GM18502 (cell line): ENCODE data around the gene PPP1R7.

ENCODE experiments used
- ATAC-seq: cut with Tn5 transposase; IDR thresholded peaks from one replicate; pipeline ENCODE4 v1.9.1; 2021; ENCODE audit warnings: mild to moderate bottlenecking; ENCODE audit not compliant: unreplicated experiment, poor library complexity

The PPP1R7 gene

DNA sequence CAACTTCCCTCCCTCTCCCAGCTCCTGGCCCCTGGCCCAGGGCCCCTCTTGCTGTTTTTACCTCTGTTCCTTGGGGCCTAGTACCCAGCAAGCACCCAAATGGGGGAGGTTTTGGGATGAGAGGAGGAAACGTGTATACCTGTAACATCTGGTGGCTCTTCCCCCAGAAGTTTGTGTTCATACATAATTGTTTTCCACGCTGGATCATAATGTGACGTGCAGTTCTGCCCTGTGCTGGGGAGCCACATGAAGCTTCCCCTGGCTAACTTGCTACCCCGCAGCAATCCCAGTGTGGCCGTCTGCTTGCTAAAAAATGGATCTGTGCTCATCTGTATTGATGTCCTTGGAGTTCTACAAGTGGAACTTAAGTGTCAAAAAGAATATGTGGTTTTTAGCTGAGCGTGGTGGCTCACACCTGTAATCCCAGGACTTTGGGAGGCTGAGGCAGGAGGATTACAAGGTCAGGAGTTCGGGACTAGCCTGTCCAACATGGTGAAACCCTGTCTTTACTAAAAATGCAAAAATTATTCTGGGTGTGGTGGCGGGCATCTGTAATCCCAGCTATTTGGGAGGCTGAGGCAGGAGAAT, 74.7 kb downstream of the PPP1R7 start:
- no peak for ATAC-seq

DNA sequence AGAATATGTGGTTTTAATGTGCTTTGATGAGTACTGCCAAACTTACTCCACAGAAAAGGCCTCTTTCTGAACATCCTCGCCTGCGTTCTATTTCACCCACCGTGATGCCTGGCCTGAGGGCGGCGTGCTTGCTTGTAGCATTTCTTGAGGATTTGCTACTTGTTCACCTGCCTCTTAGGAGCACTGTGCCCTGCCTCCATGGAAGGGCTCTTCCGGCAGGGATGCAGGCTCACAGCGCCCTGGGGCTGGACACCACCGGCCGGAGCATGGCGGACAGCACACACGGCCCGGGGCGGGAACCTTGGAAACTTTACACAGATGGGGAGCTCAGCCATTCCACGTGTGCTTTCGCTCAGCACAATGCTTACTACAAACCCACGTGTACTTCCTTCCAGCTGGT, 75.3 kb downstream of the PPP1R7 start:
- no peak for ATAC-seq

DNA sequence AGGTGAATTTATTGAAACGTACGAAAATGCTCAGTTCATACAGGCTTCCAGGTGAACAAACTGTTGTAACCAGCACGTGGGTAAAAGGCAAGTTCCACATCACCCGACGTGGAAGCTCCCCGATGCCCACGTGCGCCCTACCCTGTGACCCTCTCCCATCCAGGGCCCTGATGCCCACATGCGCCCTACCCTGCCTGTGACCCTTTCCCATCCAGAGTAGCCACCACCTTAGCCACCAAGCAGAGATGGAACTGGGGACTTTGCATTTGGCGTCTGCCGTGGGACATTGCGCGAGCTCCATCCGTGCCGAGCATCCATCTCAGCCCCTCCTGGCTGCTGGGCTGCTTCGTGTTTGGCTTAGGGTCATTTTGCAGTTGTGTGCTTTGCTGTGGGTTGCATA, 75.7 kb downstream of the PPP1R7 start:
- ATAC-seq: no peak

DNA sequence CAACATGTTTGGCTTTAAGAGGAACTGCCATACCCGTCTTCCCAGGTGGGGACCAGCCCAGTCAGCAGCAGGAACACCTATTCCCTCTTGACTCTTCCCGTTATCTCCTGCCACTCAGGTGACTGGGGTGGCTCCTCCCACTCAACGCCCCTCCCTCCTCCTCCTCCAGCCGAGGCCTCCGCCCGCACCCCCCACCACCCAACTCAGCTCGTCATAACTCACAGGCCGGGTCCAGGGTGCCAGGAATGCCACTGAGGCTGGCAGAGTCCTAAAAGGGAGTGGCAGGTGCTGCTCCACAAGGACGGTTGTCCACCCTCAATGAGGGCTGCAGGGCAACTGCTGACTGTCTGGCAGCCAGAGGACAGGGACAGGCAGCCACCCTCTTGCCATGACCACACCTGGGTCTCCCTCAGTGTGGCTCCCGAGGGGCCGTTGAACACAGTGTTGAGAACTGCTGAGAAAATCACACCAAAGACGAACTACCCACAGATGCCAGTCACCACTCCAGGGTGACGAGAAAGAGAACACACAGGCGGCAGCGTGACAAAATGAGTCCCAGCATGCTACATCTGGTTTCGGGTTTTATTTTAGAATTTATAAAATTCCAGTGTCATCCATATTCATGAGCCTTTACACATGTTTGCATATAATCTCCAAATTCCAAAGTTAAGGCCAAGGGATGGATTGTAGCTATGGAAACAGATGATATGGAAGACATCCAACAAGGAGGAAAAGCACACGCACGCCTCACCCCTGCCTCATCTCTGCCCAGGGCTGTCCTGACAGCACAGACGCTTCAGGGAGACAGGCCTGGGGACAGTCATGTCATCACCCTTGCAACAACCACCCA, 76.7 kb downstream of the PPP1R7 start:
- ATAC-seq: no peak

DNA sequence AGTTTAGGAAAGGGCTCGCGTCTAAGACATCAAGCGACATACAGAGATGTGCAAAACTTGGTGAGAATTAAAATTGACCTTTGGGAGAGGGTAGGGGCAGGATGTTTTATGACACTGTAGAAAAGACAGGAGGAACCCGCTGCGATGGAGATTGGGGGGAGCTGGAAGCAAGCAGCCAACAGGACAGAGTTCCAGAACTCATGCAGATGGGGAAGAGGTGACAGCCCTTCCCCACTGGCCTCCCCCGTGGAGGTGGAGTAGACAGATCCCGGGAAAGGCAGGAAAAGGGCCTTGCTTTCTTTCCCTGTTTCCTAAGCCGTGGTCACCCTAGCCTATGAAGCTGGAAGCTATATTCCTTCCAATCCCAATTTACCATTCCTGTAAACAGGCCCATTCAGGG, 77.3 kb downstream of the PPP1R7 start:
- no peak for ATAC-seq

DNA sequence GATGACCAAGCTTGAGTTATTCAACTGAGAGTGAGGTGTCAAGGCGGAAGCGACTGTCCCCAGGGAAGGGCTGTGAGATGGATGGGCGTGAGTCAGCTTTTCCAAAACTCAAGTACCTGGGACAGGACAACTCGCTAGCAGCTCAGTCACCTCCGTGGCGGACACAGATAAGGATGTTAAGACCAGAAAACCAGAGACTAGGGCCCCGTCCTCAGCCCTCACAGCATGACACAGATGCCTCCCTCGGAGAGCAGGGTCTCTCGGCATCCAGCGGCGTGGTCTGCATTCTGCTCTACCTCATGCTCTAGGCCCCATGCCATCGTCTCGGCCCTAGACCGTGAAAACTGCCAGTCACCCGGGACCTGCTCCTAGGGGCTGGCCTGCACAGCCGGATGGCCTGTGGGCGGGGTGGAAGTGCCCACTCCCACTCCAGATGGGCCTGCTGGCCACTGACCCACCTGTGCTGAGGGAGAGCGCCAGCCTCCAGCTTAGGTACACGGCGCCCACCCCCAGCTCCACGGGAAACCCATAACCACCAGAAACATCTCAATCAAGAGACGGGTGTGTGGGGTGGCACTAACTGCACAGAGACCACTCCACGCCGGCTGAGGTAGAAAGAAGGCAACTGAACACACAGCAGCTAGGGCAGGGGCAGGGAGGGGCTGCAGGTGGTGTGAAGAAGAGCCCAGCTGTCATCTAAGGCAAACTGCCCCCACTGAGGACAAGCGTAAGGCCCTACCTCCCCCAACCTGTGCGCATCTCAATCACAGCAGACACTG, 78.0 kb downstream of the PPP1R7 start:
- no peak for ATAC-seq

DNA sequence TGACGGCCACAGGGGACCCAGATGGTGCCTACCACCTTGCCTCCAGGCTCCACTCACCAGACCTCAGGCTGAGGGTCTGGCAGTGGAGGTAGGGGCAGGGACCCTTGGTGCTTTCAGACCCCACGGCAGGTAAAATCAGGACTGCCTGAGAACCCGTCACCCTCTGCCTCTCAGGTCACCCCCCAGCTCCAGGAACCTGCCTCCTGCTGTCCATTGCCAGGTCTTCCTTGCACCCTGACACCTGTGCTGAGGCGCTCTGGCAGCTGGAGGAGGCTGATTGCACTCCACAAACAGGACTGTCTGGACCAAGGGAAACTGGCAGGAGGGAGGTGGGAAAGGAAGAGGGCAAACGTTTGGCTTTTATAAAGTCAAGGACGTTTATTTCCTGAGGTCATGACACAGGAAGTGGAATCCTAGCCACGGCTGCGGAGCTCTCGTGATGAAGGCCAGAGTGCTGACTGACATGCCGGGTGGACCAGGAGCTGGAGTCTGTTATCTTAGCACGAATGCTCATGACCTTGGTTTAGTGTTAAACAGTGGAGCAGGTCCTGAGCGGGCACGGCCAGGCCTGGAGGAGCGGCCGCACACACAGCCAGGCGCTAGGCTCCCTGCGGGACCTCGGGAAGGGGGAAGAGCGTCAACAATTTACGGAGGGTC, 78.7 kb downstream of the PPP1R7 start:
- no peak for ATAC-seq

DNA sequence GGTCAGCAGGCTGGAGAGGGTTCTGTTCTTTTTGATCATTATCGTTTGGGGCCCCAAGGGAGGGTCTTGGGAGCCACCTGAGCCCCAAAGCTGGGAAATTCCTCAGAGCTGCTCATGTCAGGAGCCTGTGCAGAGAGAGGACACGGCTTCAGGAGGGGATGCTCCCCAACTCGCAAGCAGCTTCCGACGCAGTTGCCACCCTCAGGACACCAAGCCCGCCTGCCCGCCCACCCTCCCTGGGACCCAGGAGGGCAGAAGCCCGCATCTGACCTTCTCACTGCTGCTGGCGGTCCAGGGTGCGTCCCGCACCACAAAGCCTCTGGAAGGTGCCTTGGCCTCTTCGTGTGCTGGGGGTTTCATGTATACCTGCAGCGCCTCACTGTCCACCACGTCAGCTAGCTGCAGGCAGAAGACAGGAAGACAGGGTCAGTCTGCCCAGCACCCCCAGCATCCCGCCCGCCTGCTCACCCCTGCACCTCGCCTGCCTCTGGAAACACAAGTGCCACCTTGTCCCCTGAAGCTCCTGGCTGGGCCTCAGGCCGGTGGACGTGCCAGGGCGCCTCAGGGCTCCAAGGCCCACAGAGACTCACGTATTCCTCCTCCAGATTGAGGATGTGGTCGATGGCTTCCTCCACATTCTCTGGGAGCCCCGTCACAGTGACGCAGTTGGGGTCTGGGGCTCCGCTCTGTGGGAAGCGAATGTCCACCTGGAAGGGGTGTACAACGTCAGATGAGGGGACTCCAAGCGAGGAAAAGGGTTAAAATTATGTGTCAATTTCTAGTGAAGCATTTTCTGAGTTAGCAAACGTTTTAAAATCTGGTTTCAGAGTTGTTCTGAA, 79.5 kb downstream of the PPP1R7 start:
- no peak for ATAC-seq

DNA sequence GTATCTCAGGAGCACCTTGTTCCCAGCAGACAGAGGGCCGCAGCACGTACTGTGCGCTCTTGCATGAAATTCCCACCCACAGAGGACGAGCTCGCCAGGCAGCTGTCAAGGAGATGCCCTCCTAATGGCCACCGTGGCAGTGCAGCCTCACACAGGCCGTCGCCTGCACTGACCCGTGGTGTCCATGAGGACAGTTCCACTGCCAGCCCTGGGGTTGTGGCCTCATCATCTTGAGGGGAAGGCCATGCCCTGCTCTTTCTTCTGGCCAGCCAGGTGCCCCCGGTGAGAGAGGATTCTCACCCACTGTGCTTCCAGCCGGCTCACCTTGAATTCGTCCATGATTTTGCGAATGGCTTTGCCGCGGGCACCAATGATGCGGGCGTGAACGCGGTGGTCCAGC, 80.2 kb downstream of the PPP1R7 start:
- ATAC-seq: no peak

DNA sequence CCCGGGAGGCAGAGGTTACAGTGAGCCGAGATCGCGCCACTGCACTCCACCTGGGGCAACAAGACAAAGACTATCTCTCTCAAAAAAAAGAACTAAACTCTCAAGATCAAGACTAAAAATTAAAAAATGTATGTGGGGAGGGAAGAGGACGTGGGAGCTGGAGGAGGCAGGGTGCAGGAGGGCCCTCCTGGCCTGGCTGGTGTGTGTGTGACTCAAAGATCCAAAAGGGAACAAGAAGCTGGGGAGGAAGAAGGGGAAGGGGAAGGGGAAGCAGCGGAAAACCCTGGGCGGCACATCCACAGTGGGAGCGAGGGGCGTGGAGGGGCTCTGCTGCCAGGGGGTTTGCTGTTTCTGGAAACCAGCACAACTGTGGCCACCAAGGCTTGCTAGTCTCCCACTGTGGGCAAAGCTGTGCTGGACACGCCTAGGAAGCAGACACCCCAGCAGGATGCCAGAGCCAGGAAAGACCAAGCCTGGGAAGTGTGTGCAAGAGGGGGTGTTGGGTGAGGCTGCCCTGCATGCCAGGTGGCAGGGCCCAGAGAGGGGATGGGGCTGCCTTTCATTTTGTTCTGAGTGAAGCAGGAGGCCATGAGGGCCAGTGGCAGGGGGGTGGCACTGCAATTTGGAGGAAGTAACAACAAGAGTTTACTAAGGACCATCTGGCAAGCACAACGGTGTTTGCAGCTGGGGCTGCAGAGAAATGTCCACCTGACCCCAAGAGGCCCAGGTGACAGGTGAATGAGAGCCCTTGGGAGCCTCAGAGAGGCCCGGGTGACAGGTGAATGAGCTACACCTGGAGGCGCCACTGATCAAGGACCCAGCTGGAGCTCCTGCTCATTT, 82.7 kb downstream of the PPP1R7 start:
- ATAC-seq: no peak
